ENCODE results near the gene PIK3R6.

PIK3R6 gene

DNA sequence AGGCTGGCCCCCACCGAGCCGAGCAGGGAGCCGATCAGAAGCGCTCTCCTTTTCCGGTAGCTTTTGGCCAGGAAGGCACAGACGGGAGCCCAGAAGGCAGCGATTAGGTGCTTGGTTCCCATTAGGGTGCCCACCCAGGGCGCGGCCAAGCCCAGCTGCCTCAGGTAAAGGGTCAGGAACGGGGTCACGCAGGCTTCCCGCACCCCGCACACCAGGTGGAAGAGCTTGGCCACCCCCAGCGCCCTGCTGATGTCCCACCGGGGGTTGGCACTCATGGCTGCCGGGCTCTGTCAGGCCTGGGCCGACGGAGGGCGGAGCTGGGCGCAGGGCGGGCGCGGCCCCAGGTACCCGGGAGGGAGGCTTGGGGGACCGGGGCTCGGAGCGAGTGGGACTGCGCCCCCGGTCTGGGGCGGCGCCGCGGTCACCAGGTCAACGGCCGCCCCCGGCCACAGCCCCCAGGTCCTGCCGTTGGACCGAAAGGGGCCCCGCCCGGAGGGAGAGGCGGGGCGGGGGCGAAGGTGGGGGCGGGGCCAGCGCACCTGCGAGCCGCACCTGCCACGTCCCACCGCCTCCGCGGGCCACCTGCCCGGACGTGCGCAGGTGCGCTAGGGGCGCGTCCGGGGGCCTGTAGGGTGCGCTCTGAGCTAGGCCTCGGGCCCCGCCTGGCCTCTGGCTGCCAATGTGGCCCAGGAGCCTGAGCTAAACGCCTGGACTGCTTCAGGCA lies 68.5 kb downstream of the PIK3R6 start, which contains the start of gene MFSD6L:
MFSD6L (minus strand) TSS at position 520 of the 724 bp plus-strand sequence; CDS start at position 275, 245 bp downstream.
- DNase-seq (ENCODE audit: extremely low read depth in 1 of 2, low read depth in 1 of 2): no peak

DNA sequence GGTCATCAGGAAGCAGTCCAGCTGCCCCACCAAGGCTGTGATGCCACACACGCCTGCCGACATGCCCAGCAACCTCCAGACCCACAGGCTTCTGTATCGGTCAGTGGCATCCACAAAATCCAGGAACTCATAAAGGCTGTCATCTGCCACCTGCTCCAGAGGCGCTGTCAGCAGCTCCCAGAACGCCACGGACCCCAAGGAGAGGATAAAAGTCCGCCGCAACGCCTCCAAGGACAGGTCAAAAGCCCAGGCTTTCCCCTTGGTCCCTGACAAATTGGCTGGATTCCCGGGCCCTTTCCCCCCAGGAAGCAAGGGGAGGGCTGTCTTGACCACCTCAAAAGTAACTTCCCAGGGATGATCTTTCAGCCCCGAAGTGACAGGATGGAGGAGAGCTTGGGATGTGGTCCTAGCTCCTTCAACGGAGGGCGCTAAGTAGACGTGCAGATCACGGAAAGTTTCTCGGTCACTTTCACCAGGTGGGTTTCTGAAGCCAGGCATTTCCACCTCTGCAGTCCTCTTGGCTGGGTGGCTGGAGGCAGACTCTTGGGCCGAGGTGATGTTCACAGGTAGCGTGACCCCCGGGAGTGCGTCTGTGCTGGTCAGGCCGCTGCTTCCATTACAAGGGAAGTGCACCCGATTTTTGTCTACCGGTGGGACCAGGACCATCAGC lies 69.2 kb downstream of the PIK3R6 start:
- DNase-seq (ENCODE audit: extremely low read depth in 1 of 2, low read depth in 1 of 2): no peak

DNA sequence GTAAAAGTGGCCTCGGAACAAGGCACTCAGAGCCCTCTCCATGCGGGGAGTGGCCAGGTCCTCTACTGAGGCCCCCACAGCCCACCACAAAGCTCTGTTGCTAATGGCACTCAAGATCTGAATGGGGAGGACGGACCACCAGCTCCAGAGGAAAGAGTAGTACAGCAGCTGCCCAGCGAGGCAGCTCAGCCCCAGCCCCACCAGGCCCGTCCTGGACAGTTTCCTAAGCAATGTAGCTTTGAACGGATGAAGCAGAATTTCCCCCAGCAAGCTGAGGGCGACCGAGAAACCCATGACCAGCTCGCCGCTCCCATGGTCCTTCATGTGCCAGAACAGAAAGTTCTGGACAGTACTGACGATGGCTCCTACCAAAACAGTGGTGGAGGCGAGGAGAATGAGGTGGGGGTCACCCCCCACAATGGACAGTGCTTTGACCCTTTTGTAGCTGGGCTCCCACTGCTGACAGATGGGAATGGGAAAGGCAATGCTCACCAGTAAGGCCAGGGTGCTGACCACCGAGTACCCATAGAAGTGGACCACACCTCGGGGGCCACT lies 69.8 kb downstream of the PIK3R6 start:
- DNase-seq (ENCODE audit: extremely low read depth in 1 of 2, low read depth in 1 of 2): no peak

DNA sequence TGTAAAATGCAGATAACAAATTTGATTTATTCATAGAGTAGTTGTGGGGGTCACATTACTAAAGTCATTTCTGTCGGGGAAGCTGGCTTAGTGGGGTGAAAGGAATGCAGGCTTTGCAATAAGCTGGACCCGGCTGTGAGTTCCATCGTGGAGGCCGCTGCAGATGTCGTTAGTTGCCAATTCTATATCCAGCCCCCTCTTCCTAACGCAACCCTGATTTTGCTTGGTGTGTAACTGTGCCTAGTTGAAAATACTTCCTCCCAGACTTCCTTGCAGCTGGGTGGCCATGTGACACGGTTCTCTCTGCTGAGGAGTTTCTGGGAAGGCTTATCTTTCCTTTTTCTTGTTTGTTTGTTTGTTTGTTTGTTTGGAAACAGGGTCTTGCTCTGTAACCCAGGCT lies 72.8 kb downstream of the PIK3R6 start:
- no peak for DNase-seq (ENCODE audit: extremely low read depth in 1 of 2, low read depth in 1 of 2)

- DNase-seq (ENCODE audit: extremely low read depth in 1 of 2, low read depth in 1 of 2): no peak
These were observed 73.8 kb downstream of the PIK3R6 start for GRCh38 chr17:8793649-8794048.

DNA sequence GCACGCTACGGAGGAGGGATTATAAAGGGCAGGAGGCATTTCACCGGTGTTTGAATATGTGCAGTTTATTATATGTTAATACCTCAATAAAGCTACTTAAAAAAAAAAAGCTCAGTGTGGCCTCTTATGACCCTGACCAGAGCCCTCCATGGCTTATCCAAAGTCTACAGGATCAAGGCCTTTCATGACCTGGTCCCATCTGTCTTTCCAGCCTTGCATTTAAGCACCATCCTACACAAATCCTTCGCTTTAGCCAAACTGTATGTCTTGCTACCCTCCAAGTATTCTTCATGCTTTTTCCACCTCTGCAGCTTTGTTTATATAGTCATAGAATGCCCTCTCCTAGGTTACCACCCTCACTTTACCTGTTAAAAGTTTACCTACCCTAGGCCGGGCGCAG lies 74.8 kb downstream of the PIK3R6 start:
- DNase-seq (ENCODE audit: extremely low read depth in 1 of 2, low read depth in 1 of 2): no peak

DNA sequence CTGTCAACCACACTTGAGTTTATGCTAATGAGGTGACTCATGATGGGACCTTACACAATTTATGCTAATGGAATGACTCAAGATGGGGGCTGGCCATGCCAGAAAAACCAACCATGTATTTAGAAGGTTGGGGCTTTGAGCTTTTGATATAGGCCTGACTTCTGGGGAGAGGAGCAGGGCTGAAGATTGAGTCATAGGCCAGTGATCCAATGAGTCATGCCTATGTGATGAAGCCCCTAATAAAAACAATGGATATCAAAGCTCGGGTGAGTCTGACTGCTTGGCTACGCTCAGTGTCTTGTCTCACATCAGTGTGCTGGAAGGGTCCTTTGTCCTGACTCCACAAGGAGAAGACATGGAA lies 75.6 kb downstream of the PIK3R6 start:
- no peak for DNase-seq (ENCODE audit: extremely low read depth in 1 of 2, low read depth in 1 of 2)

DNA sequence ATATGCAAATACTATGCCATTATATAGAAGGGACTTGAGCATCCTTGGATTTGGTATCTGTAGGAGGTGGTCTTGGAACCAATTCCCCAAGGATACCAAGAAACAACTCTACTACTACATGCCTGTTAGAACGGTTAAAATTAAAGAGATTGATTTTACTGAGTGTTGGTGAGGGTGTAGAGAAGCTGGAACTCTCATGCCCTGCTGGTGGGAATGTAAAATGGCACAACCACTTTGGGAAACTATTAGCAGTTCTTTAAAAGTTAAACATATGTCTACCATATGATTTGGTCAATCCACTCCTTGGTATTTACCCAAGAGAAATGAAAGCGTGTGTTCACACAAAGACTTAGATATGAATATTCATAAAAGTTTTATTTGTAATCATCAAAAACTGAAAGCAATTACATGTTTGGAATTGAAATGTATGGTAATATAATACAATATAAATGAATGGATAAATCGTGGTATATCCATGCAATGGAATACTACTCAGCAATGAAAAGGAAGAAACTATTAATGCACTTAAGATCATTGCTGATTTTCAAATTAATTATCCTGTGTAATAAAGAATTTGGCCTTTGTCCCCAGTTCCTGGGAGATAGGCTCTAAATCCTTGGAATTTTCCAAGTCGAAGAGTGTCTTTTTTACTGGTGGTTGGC lies 76.1 kb downstream of the PIK3R6 start:
- no peak for DNase-seq (ENCODE audit: extremely low read depth in 1 of 2, low read depth in 1 of 2)

DNA sequence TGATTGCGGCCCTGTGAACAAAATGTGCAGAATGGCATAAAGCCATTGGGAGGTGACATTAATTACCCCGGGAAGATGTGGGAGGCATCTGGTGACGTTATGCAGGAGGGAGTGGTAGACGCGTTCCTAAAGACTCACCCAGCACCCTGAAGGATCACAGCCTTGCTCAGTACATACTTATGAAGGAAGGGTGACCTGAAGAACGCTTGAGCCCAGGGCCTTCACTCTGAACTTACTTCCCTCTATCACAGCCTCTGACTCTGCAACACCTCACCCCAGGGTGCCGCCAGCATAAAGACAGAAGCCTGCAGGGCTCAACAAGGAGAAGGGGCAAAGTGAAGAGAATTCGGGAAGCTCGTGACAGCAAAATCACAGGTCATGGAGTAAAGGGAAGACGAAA lies 77.7 kb downstream of the PIK3R6 start:
- no peak for DNase-seq (ENCODE audit: extremely low read depth in 1 of 2, low read depth in 1 of 2)

DNA sequence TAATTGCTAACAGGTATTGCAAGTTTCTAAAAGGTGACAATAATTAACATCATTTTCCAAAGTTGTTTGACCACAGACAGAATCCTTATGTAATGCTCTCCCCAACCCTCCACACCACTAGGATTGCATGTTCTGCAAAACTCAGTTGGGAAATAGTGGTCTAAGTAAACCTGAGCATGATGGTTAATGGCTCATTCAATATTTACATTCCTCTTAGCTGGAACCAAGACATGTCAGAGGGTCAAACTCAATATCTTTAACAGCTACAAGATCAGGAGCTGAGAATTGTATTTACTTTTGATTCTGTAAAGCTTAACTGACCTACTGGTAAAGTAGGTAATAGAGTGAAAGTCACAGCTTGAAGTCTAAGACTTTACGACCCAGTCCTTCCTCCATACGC lies 78.5 kb downstream of the PIK3R6 start:
- DNase-seq (ENCODE audit: extremely low read depth in 1 of 2, low read depth in 1 of 2): no peak

GRCh38 chr17:8785547-8786413 lies 81.7 kb downstream of the PIK3R6 start:
- peak; percentile 22 to 48 for DNase-seq (ENCODE audit: extremely low read depth in 1 of 2, low read depth in 1 of 2)

DNA sequence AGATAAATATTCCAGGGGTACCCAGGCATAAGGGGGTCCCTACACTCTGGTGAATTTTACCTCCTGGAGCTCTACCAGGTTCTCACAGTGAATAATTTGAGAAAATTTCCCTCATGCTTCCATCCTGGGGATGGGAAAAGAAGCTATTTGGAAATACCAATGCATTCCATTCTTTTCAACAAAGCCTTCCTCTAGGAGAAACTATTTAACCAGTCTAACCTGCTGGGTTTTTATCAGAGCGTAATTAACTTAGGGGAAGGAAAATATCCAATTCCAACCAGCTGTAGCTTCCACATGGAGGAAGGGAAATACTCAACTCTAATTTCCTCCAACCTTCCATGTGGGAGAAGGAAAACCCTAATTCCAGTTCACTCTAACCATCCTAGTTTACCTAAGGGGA lies 85.3 kb downstream of the PIK3R6 start:
- DNase-seq (ENCODE audit: extremely low read depth in 1 of 2, low read depth in 1 of 2): no peak

DNA sequence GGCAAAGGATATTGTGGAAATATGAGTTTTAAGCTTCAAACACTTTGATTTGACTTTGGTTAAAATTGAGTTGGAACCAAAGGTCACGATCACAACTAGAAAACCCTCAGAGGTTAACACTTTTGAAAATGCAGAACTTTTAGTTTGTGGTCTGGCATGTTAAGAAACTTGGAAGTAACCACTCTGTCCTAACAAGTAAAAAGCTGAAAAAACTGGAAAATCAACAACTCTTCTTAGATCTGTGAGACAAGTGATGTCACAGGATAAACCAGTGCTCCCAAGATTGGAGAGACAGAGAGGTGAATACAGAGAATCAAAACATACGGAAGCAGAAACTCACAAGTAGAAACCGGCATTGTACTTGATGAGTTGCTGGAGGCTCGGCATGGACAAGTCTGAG lies 85.7 kb downstream of the PIK3R6 start:
- no peak for DNase-seq (ENCODE audit: extremely low read depth in 1 of 2, low read depth in 1 of 2)

GRCh38 chr17:8776881-8777280 lies 90.6 kb downstream of the PIK3R6 start:
- no peak for DNase-seq (ENCODE audit: extremely low read depth in 1 of 2, low read depth in 1 of 2)

- DNase-seq (ENCODE audit: extremely low read depth in 1 of 2, low read depth in 1 of 2): no peak
These were observed 91.2 kb downstream of the PIK3R6 start for GRCh38 chr17:8776248-8776647.

DNA sequence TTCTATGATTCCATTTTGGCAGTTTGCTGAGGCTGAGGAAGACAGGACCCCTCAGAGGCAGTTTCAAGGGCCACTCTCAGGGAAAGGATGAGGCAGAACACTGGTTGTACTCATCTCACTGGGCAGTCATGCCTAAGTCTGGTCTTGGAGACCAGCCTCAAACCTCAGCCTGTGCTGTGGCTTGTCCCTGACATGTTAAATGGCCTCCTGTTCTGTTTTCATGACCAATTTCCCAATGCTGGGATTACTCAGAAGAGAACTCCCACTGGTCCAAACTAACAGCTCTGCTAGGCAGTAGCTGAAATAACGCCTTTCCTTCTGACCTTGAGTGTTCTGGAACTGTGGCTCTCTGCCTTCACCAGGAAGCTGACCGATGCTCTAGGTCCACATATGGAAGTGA lies 100.7 kb downstream of the PIK3R6 start:
- DNase-seq (ENCODE audit: extremely low read depth in 1 of 2, low read depth in 1 of 2): no peak

DNA sequence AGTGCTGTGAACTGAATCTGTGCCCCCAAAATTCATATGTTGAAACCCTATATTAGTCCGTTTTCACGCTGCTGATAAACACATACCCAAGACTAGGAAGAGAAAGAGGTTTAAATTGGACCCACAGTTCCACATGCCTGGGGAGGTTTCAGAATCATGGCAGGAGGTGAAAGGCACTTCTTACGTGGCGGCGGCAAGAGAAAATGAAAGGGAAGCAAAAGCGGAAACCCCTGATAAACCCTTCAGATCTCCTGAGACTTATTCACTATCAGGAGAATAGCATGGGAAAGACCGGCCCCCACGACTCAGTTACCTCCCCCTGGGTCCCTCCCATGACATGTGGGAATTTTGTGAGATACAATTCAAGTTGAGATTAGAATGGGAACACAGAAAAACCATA lies 105.5 kb downstream of the PIK3R6 start:
- DNase-seq (ENCODE audit: extremely low read depth in 1 of 2, low read depth in 1 of 2): no peak

DNA sequence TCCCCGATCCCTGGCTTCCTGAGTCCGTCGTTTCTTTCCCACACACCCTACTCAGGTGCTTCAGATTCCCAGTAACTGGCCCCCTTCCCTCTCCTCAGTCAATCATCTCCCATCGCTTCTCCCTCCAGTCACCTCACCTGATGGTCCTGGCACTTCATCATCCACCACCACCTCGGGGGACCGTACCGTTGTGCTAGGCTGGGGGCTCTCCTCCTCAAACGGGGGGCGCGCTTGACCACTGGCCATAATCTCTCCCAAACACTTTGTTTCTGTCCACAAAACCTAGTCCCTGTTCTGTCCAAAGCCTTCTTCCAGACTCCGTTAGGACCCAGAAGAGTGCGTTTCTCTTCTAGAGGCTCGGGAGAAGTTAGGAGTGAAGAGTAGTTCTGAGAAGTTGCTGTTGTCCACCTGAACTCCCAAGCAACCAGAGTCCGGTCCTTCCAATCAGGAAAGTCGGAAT lies 109.3 kb downstream of the PIK3R6 start, which contains the start of gene SPDYE4:
SPDYE4 (minus strand) TSS at position 410 of the 460 bp plus-strand sequence; CDS start at position 246, 164 bp downstream.
- no peak for DNase-seq (ENCODE audit: extremely low read depth in 1 of 2, low read depth in 1 of 2)

DNA sequence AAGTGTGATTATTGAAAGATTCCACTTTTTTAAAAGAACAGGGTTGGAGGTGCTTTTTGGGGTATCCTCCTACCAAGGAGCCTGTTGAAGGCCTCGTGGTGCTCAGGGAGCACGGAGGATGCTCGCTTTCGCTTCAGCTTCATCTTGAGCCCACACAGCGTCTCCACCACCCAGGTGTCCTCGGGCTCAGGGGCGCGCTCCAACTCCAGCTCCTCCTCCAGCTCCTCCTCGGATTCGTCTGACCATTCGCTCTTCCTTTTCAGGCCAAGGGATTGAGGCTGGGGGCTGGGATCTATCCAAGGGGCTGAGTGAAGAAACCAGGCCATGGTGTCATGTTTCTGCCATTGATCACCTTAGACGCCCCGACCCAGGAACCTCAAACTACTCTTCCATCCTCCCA lies 110.3 kb downstream of the PIK3R6 start:
- DNase-seq (ENCODE audit: extremely low read depth in 1 of 2, low read depth in 1 of 2): no peak

GRCh38 chr17:8755590-8756255 lies 111.8 kb downstream of the PIK3R6 start:
- DNase-seq (ENCODE audit: extremely low read depth in 1 of 2, low read depth in 1 of 2): no peak

Data from activated CD8-positive, alpha-beta memory T cell treated with anti-CD3 and anti-CD28 coated beads for 1 hour (primary cell).